Measurements from ENCODE around the gene TBR1. TPM values are rescaled to one million over a fixed set of nuclear protein-coding genes. Genes with fewer than 3 reads are reported as not detected.
A peak's percentile ranks its signal among the peaks of the same experiment; 100 is the strongest.

The TBR1 gene
- total RNA-seq, 1 experiment from 2014 or later, result 0.11 TPM

DNA sequence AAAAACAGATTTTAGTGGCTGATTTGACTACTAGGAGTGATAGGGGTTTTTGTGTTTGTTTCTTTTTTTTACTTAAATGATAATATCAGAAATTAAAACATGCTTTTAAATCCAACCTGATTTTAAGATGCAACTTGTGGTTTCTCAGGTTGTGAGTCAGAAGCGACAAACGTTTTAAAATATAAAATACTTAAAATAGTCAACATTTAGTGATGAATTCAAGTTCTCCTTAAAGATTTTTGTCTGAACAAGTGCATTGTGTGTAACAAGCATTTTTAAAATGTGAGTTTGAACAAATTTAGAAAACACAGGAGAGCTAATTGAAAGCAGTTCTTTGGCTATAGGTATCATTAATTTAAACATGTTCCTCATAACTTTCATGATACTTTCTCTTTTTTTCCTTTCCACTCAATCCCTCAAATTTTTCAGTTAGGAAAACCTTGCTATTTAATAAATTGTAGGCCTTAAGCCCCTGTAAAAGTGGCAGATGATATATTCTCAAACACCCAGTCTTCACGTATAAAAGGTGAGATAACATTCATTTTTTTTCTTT, 3.6 kb downstream of the TBR1 start:
- H3K4me1 Mint-ChIP-seq (ENCODE audit: low read depth, unreplicated experiment), result peaks cover 29% of the 10 kb centered on the region

DNA sequence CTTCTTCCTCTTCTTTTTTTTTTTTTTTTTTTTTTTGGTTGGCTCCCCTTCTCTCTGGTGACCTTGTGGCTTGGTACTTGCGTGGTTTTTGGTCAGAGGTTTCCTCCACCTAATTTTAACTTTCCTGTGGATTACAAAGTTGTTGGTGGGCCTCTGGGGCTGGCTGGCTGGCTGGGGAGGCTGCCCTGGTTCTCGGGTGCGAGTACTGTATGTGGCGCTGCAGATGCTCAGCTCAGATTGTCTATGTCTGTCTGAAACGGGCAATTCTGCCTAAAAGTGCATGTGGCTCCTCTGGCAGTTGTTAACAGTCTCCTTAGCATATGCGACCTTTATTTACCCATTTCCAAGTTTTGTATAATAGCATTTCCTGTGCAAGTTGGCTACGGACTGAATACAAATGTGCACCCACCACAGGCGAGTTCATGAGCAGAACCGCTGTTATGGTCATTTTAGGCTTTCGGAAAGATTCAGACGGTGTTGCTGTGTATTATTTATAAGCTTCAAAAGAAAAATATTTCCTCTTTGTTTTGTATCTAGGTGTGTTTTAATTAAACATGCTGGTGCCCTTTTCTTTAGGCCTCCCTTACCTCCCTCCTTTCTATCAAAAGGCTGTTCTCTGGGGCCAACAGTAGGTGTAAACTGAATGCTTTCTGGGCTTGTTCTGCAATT, 4.4 kb downstream of the TBR1 start:
- intact Hi-C loops (cut with micrococcal nuclease; ENCODE audit: unreplicated experiment), result no loop called here
- ChIA-PET POLR2A (no interaction called here), CTCF (interaction anchor here (0.6 kb wide), 1 partner anchor 229 kb away, joined by 7 read pairs; no protein-coding TSS in a partner anchor)
- Histone ChIP-seq H3K36me3 (ENCODE audit: control insufficient read depth, insufficient read depth, low read length) (no peaks in the 10 kb centered on the region), H3K4me3 (ENCODE audit: low read depth, low read length) (no peak overlapping the region), H3K27me3 (replicated peaks; ENCODE audit: control insufficient read depth, insufficient read depth, low read length) (peaks cover 6% of the 10 kb centered on the region), H3K4me1 (peaks cover 18% of the 10 kb centered on the region), H3K9me3 (no peaks in the 10 kb centered on the region)
- peaks cover 6% of the 10 kb centered on the region for H3K36me3 Mint-ChIP-seq (ENCODE audit: insufficient read depth, unreplicated experiment)
- TF ChIP-seq, protein P1, sequence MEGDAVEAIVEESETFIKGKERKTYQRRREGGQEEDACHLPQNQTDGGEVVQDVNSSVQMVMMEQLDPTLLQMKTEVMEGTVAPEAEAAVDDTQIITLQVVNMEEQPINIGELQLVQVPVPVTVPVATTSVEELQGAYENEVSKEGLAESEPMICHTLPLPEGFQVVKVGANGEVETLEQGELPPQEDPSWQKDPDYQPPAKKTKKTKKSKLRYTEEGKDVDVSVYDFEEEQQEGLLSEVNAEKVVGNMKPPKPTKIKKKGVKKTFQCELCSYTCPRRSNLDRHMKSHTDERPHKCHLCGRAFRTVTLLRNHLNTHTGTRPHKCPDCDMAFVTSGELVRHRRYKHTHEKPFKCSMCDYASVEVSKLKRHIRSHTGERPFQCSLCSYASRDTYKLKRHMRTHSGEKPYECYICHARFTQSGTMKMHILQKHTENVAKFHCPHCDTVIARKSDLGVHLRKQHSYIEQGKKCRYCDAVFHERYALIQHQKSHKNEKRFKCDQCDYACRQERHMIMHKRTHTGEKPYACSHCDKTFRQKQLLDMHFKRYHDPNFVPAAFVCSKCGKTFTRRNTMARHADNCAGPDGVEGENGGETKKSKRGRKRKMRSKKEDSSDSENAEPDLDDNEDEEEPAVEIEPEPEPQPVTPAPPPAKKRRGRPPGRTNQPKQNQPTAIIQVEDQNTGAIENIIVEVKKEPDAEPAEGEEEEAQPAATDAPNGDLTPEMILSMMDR (IDR thresholded peaks at IDR 0.05; ENCODE audit: insufficient read depth in 1 of 2, low read depth in 1 of 2, low read length in 1 of 2, severe bottlenecking in 1 of 2, unreplicated experiment in 1 of 2), result no peak
- BruUV-seq (replicated peaks), result no TSS peak
- peaks cover 10% of the 10 kb centered on the region for H3K9me3 Mint-ChIP-seq (ENCODE audit: unreplicated experiment)
- H3K27ac Mint-ChIP-seq (ENCODE audit: unreplicated experiment), result no peak overlapping the region
- DNase-seq, result no peak
- H3K4me1 Mint-ChIP-seq (ENCODE audit: low read depth, unreplicated experiment), result peaks cover 29% of the 10 kb centered on the region
- peaks cover 58% of the 10 kb centered on the region for H3K27me3 Mint-ChIP-seq (ENCODE audit: insufficient read depth, unreplicated experiment)
- no peak overlapping the region for H3K4me3 Mint-ChIP-seq (ENCODE audit: unreplicated experiment)

More for the DNA sequence above, 3.6 kb downstream of the TBR1 start:
- no peak for DNase-seq
- H3K9me3 Mint-ChIP-seq (ENCODE audit: unreplicated experiment), result peaks cover 9% of the 10 kb centered on the region
- ChIA-PET CTCF (interaction anchor here (0.6 kb wide), 1 partner anchor 228 kb away, joined by 7 read pairs; no protein-coding TSS in a partner anchor), POLR2A (no interaction called here)
- H3K27me3 Mint-ChIP-seq (ENCODE audit: insufficient read depth, unreplicated experiment), result peaks cover 57% of the 10 kb centered on the region
- Histone ChIP-seq H3K4me3 (ENCODE audit: low read depth, low read length) (no peak overlapping the region), H3K27me3 (replicated peaks; ENCODE audit: control insufficient read depth, insufficient read depth, low read length) (peaks cover 6% of the 10 kb centered on the region), H3K4me1 (peaks cover 18% of the 10 kb centered on the region), H3K36me3 (ENCODE audit: control insufficient read depth, insufficient read depth, low read length) (no peaks in the 10 kb centered on the region), H3K9me3 (no peaks in the 10 kb centered on the region)
- no TSS peak for BruUV-seq (replicated peaks)
- H3K36me3 Mint-ChIP-seq (ENCODE audit: insufficient read depth, unreplicated experiment), result peaks cover 6% of the 10 kb centered on the region
- peak overlapping the region; percentile 71 for H3K4me3 Mint-ChIP-seq (ENCODE audit: unreplicated experiment)
- intact Hi-C loops (cut with micrococcal nuclease; ENCODE audit: unreplicated experiment), result no loop called here
- TF ChIP-seq, protein P1 (IDR thresholded peaks at IDR 0.05; ENCODE audit: insufficient read depth in 1 of 2, low read depth in 1 of 2, low read length in 1 of 2, severe bottlenecking in 1 of 2, unreplicated experiment in 1 of 2), result no peak
- H3K27ac Mint-ChIP-seq (ENCODE audit: unreplicated experiment), result no peak overlapping the region

DNA sequence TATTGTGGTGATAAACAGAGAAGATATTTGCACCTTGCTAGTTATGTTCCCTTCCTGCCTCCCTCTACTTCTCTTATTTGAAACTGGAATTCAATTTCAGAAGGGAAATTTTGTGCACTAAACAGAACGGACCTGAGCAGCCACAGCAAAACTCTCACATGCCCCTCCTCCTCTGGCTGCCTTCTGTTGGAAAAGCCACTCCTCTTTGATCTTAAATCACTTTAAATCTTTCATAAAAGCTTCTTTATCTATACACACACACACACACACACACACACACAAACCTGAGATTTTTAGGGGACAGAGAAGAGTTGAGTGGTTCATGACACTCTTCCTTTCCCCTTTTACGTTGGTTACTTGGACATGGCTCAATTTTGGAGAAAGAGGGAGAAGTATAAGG, 5.6 kb downstream of the TBR1 start:
- ChIA-PET POLR2A (no interaction called here), CTCF (no interaction called here)
- H3K27me3 Mint-ChIP-seq (ENCODE audit: insufficient read depth, unreplicated experiment), result peaks cover 49% of the 10 kb centered on the region
- intact Hi-C loops (cut with micrococcal nuclease; ENCODE audit: unreplicated experiment), result no loop called here
- H3K27me3 ChIP-seq (replicated peaks; ENCODE audit: control insufficient read depth, insufficient read depth, low read length), result peaks cover 6% of the 10 kb centered on the region
- no peak for DNase-seq
- peaks cover 10% of the 10 kb centered on the region for H3K9me3 Mint-ChIP-seq (ENCODE audit: unreplicated experiment)
- no peaks in the 10 kb centered on the region for H3K9me3 ChIP-seq
- H3K36me3 ChIP-seq (ENCODE audit: control insufficient read depth, insufficient read depth, low read length), result no peaks in the 10 kb centered on the region
- peaks cover 19% of the 10 kb centered on the region for H3K4me1 Mint-ChIP-seq (ENCODE audit: low read depth, unreplicated experiment)
- H3K27ac Mint-ChIP-seq (ENCODE audit: unreplicated experiment), result no peak overlapping the region
- H3K36me3 Mint-ChIP-seq (ENCODE audit: insufficient read depth, unreplicated experiment), result peaks cover 6% of the 10 kb centered on the region
- no peak overlapping the region for H3K4me3 ChIP-seq (ENCODE audit: low read depth, low read length)
- no TSS peak for BruUV-seq (replicated peaks)
- peaks cover 14% of the 10 kb centered on the region for H3K4me1 ChIP-seq
- TF ChIP-seq, protein P1 (IDR thresholded peaks at IDR 0.05; ENCODE audit: insufficient read depth in 1 of 2, low read depth in 1 of 2, low read length in 1 of 2, severe bottlenecking in 1 of 2, unreplicated experiment in 1 of 2), result no peak
- no peak overlapping the region for H3K4me3 Mint-ChIP-seq (ENCODE audit: unreplicated experiment)

Data from Caco-2 (cell line).